HG02678 (cell line): ENCODE data around the gene LPO.
A peak's percentile ranks its signal among the peaks of the same experiment; 100 is the strongest.

Experiments used
- ATAC-seq: cut with Tn5 transposase; IDR thresholded peaks from one replicate; pipeline ENCODE4 v1.9.1; 2021; ENCODE audit warnings: mild to moderate bottlenecking, moderate library complexity; ENCODE audit not compliant: unreplicated experiment

LPO gene

GRCh38 chr17:58315750-58316149, 77.4 kb downstream of the LPO start:
- ATAC-seq: no peak

- no peak for ATAC-seq
These were observed 78.0 kb downstream of the LPO start for GRCh38 chr17:58316260-58316960.

DNA sequence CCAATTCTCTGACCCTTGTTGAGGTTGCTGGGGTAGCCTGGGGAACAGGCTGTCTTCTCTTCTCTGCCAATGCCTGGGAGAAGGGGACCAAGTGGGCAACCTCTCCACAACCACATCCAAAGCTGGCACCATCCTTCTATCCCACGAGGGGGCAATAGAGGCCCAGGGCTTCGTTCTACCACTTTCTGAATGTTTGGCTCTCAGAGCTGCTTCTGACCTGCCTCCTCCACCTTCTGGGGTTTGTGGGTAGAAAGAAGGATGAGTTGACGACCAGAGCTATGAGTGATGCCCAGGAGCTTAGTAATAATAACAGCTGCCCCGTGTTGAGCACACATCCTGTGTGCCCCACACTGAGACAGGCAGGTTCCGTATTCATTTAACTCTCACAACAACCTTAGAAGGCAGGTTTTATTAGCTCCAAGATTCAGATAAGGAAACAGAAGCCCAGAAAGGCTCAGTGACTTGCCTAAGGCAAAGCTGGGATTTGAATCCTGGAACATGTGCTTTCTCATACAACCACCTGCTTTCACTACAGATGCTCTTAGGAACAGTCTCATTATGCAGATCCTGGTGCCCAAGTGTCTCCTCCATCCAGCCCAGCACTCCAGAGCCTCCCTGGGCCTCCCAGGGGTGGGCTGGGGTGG, 79.2 kb downstream of the LPO start:
- ATAC-seq: peak; percentile 71

DNA sequence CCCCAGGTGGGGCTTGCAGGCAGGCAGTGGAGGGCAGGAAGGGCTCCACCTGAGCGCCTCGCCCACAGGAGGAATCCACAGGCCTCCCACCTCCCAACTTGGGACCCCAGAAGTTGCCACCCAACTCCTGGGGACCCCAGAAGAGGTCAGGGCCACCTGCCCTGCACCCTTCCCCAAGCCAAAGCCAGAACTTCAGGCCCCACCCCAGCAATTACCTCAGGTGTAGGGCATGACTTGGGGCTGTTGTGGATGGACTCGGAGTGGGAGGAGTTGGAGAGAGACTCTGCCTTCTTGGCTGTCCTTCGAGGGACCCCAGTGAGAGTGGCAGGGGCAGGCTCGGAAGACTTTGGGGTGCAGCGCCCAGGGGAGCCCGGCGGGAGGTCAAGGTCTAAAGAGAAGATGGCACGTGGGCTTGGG, 79.7 kb downstream of the LPO start:
- ATAC-seq: no peak
